Mesangial cell (primary cell): ENCODE measurements around the gene AMBRA1. TPM values are rescaled to one million over a fixed set of nuclear protein-coding genes. Genes with fewer than 3 reads are reported as not detected.

ENCODE experiments used
- total RNA-seq: library from RNA; depleted of rRNA; stranded (reverse); fragments of >200 nt; gene quantifications from 2 replicates; pipeline ENCODE4 v1.2.3, GENCODE V29; 2015

Gene AMBRA1, protein sequence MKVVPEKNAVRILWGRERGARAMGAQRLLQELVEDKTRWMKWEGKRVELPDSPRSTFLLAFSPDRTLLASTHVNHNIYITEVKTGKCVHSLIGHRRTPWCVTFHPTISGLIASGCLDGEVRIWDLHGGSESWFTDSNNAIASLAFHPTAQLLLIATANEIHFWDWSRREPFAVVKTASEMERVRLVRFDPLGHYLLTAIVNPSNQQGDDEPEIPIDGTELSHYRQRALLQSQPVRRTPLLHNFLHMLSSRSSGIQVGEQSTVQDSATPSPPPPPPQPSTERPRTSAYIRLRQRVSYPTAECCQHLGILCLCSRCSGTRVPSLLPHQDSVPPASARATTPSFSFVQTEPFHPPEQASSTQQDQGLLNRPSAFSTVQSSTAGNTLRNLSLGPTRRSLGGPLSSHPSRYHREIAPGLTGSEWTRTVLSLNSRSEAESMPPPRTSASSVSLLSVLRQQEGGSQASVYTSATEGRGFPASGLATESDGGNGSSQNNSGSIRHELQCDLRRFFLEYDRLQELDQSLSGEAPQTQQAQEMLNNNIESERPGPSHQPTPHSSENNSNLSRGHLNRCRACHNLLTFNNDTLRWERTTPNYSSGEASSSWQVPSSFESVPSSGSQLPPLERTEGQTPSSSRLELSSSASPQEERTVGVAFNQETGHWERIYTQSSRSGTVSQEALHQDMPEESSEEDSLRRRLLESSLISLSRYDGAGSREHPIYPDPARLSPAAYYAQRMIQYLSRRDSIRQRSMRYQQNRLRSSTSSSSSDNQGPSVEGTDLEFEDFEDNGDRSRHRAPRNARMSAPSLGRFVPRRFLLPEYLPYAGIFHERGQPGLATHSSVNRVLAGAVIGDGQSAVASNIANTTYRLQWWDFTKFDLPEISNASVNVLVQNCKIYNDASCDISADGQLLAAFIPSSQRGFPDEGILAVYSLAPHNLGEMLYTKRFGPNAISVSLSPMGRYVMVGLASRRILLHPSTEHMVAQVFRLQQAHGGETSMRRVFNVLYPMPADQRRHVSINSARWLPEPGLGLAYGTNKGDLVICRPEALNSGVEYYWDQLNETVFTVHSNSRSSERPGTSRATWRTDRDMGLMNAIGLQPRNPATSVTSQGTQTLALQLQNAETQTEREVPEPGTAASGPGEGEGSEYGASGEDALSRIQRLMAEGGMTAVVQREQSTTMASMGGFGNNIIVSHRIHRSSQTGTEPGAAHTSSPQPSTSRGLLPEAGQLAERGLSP (N-terminal part only)
- 17.3 and 32.2 TPM in 2 replicates for total RNA-seq

DNA sequence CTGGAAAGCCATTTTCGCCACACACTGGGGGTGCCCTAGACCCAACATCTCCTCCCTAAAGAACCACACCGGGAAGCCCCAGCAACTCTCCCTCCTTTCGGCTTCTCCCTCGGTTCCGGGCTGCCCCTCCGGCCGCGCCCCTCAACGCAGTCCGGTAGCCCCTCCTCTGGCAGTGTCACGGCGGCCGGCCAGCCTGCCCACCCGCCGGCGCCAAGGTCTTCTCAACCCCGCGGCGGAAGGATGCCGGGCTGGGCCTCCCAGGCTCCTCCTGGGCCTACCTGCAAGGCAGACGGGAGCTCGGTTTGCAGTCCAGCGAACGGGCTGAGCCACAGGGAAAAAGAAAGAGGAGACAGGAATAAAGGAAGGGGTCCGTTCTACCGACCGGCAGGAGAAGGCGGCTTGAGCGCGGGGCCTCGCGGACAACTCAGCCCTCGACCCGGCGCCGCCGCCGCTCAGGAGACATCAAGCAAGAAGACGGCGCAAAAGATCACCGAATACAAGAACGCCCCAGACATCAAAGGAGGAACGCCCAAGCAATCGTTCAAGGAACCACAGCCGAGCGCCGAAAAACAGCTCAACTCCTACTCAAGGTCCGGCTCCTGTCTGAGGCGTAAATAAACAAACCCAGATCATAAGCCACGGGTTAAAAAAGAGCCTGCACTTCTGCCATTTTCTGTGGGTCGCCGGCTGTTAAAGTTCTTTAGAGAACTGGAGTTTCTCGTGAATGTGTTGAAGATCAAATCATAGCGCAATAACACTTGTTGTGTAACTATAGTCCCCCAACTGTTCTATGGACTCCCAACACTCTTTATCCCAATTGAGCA lies at the start of gene AMBRA1:
AMBRA1 (minus strand) TSS at position 474 of the 824 bp plus-strand sequence. CDS start 45,643 bp downstream, outside the sequence.

DNA sequence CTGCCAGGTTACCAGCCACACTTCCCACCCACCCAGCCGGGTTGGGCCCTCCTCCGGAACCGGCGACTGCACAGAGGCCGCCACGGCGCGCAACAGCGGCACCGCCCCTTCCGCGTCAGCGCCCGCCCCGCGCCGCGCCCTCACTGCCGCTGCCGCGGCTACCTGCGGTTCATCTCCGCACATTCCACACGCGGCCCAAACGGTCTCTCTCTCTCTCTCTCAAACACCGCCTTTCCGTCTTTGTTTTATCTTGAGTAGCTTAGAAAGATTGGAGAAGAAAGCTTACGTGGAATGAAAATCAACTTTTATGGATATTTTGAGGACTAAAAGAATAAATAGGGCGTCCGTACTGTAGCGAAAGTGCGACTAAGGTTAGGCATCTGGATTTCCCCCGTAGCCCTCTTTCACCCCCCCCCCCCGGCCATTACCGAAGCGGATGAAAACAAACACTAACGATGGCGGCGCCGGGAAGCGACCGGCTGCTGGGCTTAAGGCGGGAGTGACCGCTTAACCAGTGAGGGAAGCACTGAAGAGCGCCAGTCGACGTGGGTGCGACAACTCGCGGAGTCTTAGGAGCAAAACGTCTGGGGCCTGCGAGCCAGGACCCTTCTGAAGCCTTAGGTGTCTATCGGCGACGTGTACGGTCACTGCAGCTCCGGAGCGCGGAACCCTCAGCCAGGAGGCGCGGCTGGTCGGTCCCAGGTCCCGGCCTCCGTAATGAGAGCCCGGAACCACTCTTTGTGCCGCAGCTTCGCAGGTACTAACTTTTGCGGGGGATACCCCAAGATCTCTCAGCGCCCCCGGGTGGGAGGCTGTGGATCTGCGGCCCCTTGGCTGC lies 23.5 kb upstream of the AMBRA1 start, which contains the start of the genes ATG13 and HARBI1:
ATG13 (plus strand) TSS at position 420 of the 838 bp plus-strand sequence. CDS start 26,739 bp downstream, outside the sequence.
HARBI1 (minus strand) TSS at position 94 of the 838 bp plus-strand sequence. CDS start 990 bp downstream, outside the sequence.

DNA sequence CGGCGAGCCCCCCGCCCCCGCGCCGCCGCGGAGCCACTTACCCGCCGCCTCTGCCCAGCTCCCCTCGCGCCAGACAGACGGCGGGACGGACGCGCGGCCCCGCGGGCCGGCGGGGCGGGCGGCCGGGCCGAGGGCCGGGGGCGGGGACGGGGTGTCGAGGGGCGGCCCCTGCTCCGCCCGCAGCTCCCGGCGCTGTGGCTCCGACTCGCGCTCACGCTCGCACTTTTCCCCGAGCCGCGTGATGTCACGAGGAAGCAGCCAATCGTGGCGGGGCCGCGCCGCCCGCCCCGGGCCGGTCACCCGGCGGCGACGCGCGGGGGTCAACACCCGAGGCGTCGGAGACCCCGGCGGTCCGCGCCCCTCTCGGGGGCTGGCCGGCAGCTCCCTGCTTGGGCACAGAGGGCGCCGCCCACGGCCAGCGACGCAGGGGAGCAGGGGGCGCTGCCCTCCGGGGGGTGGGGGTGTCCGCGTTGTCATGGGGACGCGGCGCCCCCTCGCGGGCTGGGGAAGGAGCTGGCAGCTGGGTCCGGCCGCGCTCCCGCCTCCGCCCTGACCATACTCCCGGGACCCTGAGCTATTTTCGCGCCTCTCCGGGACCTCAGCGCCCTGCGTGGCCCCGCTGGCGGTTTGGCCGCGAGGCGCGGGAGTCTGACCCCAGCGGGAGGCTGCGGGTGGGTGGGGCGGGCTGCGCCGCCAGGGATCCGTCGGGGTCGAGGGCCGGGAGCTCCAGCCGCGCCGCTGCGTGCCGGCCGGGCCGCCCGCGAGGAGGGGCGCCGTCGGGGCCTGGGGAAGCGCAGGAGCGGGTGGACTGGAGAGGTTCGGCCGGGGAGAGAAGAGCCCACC lies 202.0 kb downstream of the AMBRA1 start, which contains the start of gene CHRM4:
CHRM4 (minus strand) TSS at position 199 of the 843 bp plus-strand sequence. CDS start 5,219 bp downstream, outside the sequence.

DNA sequence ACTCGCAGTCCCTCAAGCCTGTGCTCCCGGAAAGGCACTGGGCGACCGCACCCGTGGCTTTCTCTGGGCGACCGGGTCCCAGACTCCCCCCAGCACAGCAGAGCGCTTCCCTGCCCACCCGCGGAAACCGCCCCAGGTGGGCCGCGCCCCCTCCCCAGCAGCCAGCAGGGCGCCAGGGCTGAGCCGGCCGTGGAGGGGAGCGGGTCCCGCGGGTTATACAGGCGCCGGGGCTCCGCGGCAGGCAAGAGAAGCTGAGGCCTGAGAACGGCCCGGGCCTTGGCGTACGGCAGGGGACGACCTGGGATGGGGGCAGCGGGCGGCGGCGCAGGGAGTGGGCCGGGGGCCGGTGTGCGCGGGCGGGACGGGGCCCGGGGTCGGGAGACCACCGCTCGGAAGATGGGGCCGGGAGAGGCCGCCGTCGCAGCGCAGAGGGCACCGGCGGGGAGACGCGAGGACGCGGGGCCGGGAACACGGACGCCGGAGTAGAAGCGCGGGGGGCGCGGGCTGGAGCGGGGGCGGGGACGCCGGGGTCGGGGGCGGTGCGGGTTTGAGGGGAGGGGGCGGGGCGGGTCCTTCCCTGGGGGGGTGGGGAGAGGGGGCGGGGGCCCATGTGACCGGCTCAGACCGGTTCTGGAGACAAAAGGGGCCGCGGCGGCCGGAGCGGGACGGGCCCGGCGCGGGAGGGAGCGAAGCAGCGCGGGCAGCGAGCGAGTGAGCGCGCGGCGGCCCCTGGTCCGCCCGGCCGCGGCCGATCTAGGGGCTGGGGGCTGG lies 212.6 kb downstream of the AMBRA1 start, which contains the start of gene MDK:
MDK (plus strand) TSS at position 622 of the 771 bp plus-strand sequence. CDS start 389 bp downstream, outside the sequence.

DNA sequence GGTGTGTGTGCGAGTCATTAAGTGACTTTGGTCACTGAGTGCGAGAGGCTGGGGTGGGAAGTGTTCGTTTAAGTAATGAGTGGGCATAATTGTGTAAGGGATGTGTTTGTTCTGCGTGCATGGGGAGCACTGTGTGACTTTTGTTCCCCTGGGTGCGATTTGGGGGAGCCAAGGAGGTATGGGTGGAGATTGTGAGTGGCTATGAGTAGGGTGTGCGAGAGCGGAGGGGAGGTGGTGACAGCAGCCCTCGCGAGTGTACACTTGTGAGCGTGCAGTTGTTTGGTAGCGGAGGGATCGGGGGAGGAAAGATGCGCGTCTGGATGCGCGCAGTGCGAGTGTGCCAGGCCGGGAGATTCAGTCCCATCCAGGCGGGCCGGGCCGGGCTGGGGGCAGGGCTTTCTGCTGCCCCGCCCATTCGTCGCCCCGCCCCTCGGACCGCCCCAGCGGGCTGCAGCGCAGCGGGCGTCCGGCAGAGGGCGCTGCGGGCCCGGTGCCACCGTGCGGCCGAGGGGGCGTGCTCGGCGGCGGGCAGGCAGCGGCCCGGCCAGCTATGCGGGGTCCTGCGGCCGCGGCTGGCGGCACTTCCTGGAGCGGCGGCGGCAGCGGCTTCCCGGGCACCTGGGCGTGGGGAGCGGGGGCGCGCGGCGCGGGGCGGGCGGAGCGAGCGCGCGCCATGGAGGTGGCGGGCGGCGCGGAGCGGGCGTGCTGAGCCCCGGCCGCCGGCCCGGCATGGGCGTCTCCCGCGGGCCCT lies 246.8 kb downstream of the AMBRA1 start, which contains the start of gene DGKZ:
DGKZ (plus strand) TSS at position 578 of the 751 bp plus-strand sequence. CDS start 197 bp downstream, outside the sequence.

Other genes with a start within 250 kb of the AMBRA1 start
- gene DGKZ, start 246.6 kb downstream of the AMBRA1 start, total RNA-seq: 73.1 and 95.0 TPM in 2 replicates
- gene MDK, start 212.4 kb downstream of the AMBRA1 start, total RNA-seq: 170 and 413 TPM in 2 replicates
- 0.25 TPM in 1 of 2 replicates, not detected in the other for gene CHRM4, start 202.2 kb downstream of the AMBRA1 start, total RNA-seq
- 2.9 and 3.1 TPM in 2 replicates for gene HARBI1, start 23.2 kb upstream of the AMBRA1 start, total RNA-seq
- gene ATG13, start 23.5 kb upstream of the AMBRA1 start, total RNA-seq: 55.4 and 83.0 TPM in 2 replicates
- gene ARHGAP1, start 106.6 kb upstream of the AMBRA1 start, total RNA-seq: 70.7 and 109 TPM in 2 replicates
- gene ZNF408, start 107.0 kb upstream of the AMBRA1 start, total RNA-seq: 9.0 and 14.5 TPM in 2 replicates
- gene F2, start 125.2 kb upstream of the AMBRA1 start, total RNA-seq: 0.13 TPM in 1 of 2 replicates, not detected in the other